ENCODE data around the gene REEP6.

The REEP6 gene

GRCh38 chr19:1445932-1446712 lies 44.9 kb upstream of the REEP6 start:
- Histone ChIP-seq H3K4me3 (ENCODE audit: insufficient read depth in 1 of 2, low read depth in 1 of 2, low read length in 2 of 2) (peak overlapping the region in 1 of 2 experiments; percentile 44), H3K27me3 (ENCODE audit: control insufficient read depth in 1 of 2, insufficient read depth in 1 of 2, low read length in 2 of 2) (peaks cover 38 to 48% of the 10 kb centered on the region in 2 experiments), H2BK120ac (ENCODE audit: low read depth, low read length) (no peak overlapping the region), H3K4ac (ENCODE audit: low read depth in 1 of 2, low read length in 2 of 2) (no peak overlapping the region), H3K36me3 (ENCODE audit: control insufficient read depth in 1 of 2, insufficient read depth in 2 of 2, low read depth in 1 of 2, low read length in 2 of 2) (peaks cover 19 to 22% of the 10 kb centered on the region in 2 experiments), H2BK12ac (ENCODE audit: low read length in 2 of 2) (peak overlapping the region in 1 of 2 experiments; percentile 25), H3K4me1 (ENCODE audit: control insufficient read depth, insufficient read depth, low read depth, low read length) (peaks cover 39% of the 10 kb centered on the region), H3K9ac (ENCODE audit: low read length) (no peak overlapping the region), H2AK5ac (ENCODE audit: low read length, severe bottlenecking) (no peak overlapping the region), H3K18ac (ENCODE audit: low read depth in 1 of 2, low read length in 2 of 2) (no peak overlapping the region), H4K8ac (ENCODE audit: low read length) (no peak overlapping the region), H3K9me3 (ENCODE audit: control insufficient read depth, low read length) (no peaks in the 10 kb centered on the region), H3K27ac (ENCODE audit: low read length, poor library complexity, severe bottlenecking) (no peak overlapping the region), H2AFZ (ENCODE audit: low read depth, low read length) (no peak overlapping the region), H3K14ac (ENCODE audit: low read length in 2 of 2) (no peak overlapping the region), H2BK15ac (ENCODE audit: low read depth, poor library complexity, severe bottlenecking) (no peak overlapping the region), H2BK5ac (ENCODE audit: low read depth, low read length, poor library complexity, severe bottlenecking) (no peak overlapping the region), H3K4me2 (ENCODE audit: low read length, poor library complexity, severe bottlenecking) (peak overlapping the region; percentile 74), H3K79me1 (replicated peaks; ENCODE audit: low read length, poor library complexity, severe bottlenecking) (peaks cover 6% of the 10 kb centered on the region), H3K23ac (ENCODE audit: low read length in 2 of 2) (peak overlapping the region in 1 of 2 experiments; percentile 51), H4K91ac (ENCODE audit: low read length) (no peak overlapping the region)
- WGBS: 2% methylated on average over 66 of the region's 99 CpGs
- DNase-seq: no peak

- no peak overlapping the region for H3K18ac ChIP-seq (ENCODE audit: low read depth in 1 of 2, low read length in 2 of 2)
- no peak overlapping the region for H2BK5ac ChIP-seq (ENCODE audit: low read depth, low read length, poor library complexity, severe bottlenecking)
- H2BK15ac ChIP-seq (ENCODE audit: low read depth, poor library complexity, severe bottlenecking): no peak overlapping the region
- H3K27me3 ChIP-seq (ENCODE audit: control insufficient read depth in 1 of 2, insufficient read depth in 1 of 2, low read length in 2 of 2): peaks cover 46 to 55% of the 10 kb centered on the region in 2 experiments
- no peak overlapping the region for H3K4ac ChIP-seq (ENCODE audit: low read depth in 1 of 2, low read length in 2 of 2)
- peaks cover 5% of the 10 kb centered on the region for H3K79me1 ChIP-seq (replicated peaks; ENCODE audit: low read length, poor library complexity, severe bottlenecking)
- DNase-seq: no peak
- WGBS: 8% methylated on average over 48 of the region's 63 CpGs
- H2BK120ac ChIP-seq (ENCODE audit: low read depth, low read length): no peak overlapping the region
- no peak overlapping the region for H4K91ac ChIP-seq (ENCODE audit: low read length)
- H3K27ac ChIP-seq (ENCODE audit: low read length, poor library complexity, severe bottlenecking): no peak overlapping the region
- H4K8ac ChIP-seq (ENCODE audit: low read length): no peak overlapping the region
- no peak overlapping the region for H3K23ac ChIP-seq (ENCODE audit: low read length in 2 of 2)
- H3K4me1 ChIP-seq (ENCODE audit: control insufficient read depth, insufficient read depth, low read depth, low read length): peaks cover 39% of the 10 kb centered on the region
- H3K14ac ChIP-seq (ENCODE audit: low read length in 2 of 2): no peak overlapping the region
- H3K9me3 ChIP-seq (ENCODE audit: control insufficient read depth, low read length): no peaks in the 10 kb centered on the region
- H3K9ac ChIP-seq (ENCODE audit: low read length): no peak overlapping the region
- H3K4me3 ChIP-seq (ENCODE audit: insufficient read depth in 1 of 2, low read depth in 1 of 2, low read length in 2 of 2): peak overlapping the region in 1 of 2 experiments; percentile 44
- no peak overlapping the region for H2BK12ac ChIP-seq (ENCODE audit: low read length in 2 of 2)
- peak overlapping the region; percentile 74 for H3K4me2 ChIP-seq (ENCODE audit: low read length, poor library complexity, severe bottlenecking)
- H3K36me3 ChIP-seq (ENCODE audit: control insufficient read depth in 1 of 2, insufficient read depth in 2 of 2, low read depth in 1 of 2, low read length in 2 of 2): peaks cover 12 to 14% of the 10 kb centered on the region in 2 experiments
- H2AFZ ChIP-seq (ENCODE audit: low read depth, low read length): no peak overlapping the region
- H2AK5ac ChIP-seq (ENCODE audit: low read length, severe bottlenecking): no peak overlapping the region
These were observed 44.1 kb upstream of the REEP6 start for GRCh38 chr19:1446713-1447481.

- H3K4me2 ChIP-seq (ENCODE audit: low read length, poor library complexity, severe bottlenecking): no peak overlapping the region
- H3K27me3 ChIP-seq (ENCODE audit: control insufficient read depth in 1 of 2, insufficient read depth in 1 of 2, low read length in 2 of 2): peaks cover 52 to 61% of the 10 kb centered on the region in 2 experiments
- H3K79me1 ChIP-seq (replicated peaks; ENCODE audit: low read length, poor library complexity, severe bottlenecking): peaks cover 2% of the 10 kb centered on the region
- no peak overlapping the region for H2AFZ ChIP-seq (ENCODE audit: low read depth, low read length)
- peaks cover 37% of the 10 kb centered on the region for H3K4me1 ChIP-seq (ENCODE audit: control insufficient read depth, insufficient read depth, low read depth, low read length)
- no peak overlapping the region for H2BK12ac ChIP-seq (ENCODE audit: low read length in 2 of 2)
- H4K91ac ChIP-seq (ENCODE audit: low read length): no peak overlapping the region
- H2BK120ac ChIP-seq (ENCODE audit: low read depth, low read length): no peak overlapping the region
- H3K4me3 ChIP-seq (ENCODE audit: insufficient read depth in 1 of 2, low read depth in 1 of 2, low read length in 2 of 2): no peak overlapping the region
- H2AK5ac ChIP-seq (ENCODE audit: low read length, severe bottlenecking): no peak overlapping the region
- WGBS: 47% methylated on average over 4 of the region's 4 CpGs
- DNase-seq: no peak
- H3K36me3 ChIP-seq (ENCODE audit: control insufficient read depth in 1 of 2, insufficient read depth in 2 of 2, low read depth in 1 of 2, low read length in 2 of 2): peaks cover 8% of the 10 kb centered on the region in 2 experiments
- H3K9me3 ChIP-seq (ENCODE audit: control insufficient read depth, low read length): no peaks in the 10 kb centered on the region
- no peak overlapping the region for H2BK15ac ChIP-seq (ENCODE audit: low read depth, poor library complexity, severe bottlenecking)
- no peak overlapping the region for H3K18ac ChIP-seq (ENCODE audit: low read depth in 1 of 2, low read length in 2 of 2)
- no peak overlapping the region for H2BK5ac ChIP-seq (ENCODE audit: low read depth, low read length, poor library complexity, severe bottlenecking)
- H3K9ac ChIP-seq (ENCODE audit: low read length): no peak overlapping the region
- H3K27ac ChIP-seq (ENCODE audit: low read length, poor library complexity, severe bottlenecking): no peak overlapping the region
- H3K4ac ChIP-seq (ENCODE audit: low read depth in 1 of 2, low read length in 2 of 2): no peak overlapping the region
- no peak overlapping the region for H4K8ac ChIP-seq (ENCODE audit: low read length)
- H3K23ac ChIP-seq (ENCODE audit: low read length in 2 of 2): no peak overlapping the region
- no peak overlapping the region for H3K14ac ChIP-seq (ENCODE audit: low read length in 2 of 2)
These were observed 43.5 kb upstream of the REEP6 start for GRCh38 chr19:1447504-1447903.

GRCh38 chr19:1447944-1448343 lies 43.0 kb upstream of the REEP6 start:
- Histone ChIP-seq H2BK15ac (ENCODE audit: low read depth, poor library complexity, severe bottlenecking) (no peak overlapping the region), H3K79me1 (replicated peaks; ENCODE audit: low read length, poor library complexity, severe bottlenecking) (no peaks in the 10 kb centered on the region), H3K4ac (ENCODE audit: low read depth in 1 of 2, low read length in 2 of 2) (no peak overlapping the region), H4K91ac (ENCODE audit: low read length) (no peak overlapping the region), H3K9ac (ENCODE audit: low read length) (no peak overlapping the region), H4K8ac (ENCODE audit: low read length) (no peak overlapping the region), H3K4me1 (ENCODE audit: control insufficient read depth, insufficient read depth, low read depth, low read length) (peaks cover 35% of the 10 kb centered on the region), H3K23ac (ENCODE audit: low read length in 2 of 2) (no peak overlapping the region), H2BK12ac (ENCODE audit: low read length in 2 of 2) (no peak overlapping the region), H3K14ac (ENCODE audit: low read length in 2 of 2) (no peak overlapping the region), H2BK120ac (ENCODE audit: low read depth, low read length) (no peak overlapping the region), H3K4me2 (ENCODE audit: low read length, poor library complexity, severe bottlenecking) (no peak overlapping the region), H2AFZ (ENCODE audit: low read depth, low read length) (no peak overlapping the region), H3K18ac (ENCODE audit: low read depth in 1 of 2, low read length in 2 of 2) (no peak overlapping the region), H3K9me3 (ENCODE audit: control insufficient read depth, low read length) (no peaks in the 10 kb centered on the region), H3K4me3 (ENCODE audit: insufficient read depth in 1 of 2, low read depth in 1 of 2, low read length in 2 of 2) (no peak overlapping the region), H2AK5ac (ENCODE audit: low read length, severe bottlenecking) (no peak overlapping the region), H3K27ac (ENCODE audit: low read length, poor library complexity, severe bottlenecking) (no peak overlapping the region), H3K36me3 (ENCODE audit: control insufficient read depth in 1 of 2, insufficient read depth in 2 of 2, low read depth in 1 of 2, low read length in 2 of 2) (peaks cover 3 to 4% of the 10 kb centered on the region in 2 experiments), H2BK5ac (ENCODE audit: low read depth, low read length, poor library complexity, severe bottlenecking) (no peak overlapping the region), H3K27me3 (ENCODE audit: control insufficient read depth in 1 of 2, insufficient read depth in 1 of 2, low read length in 2 of 2) (peaks cover 56 to 66% of the 10 kb centered on the region in 2 experiments)
- 74% methylated on average over 9 of the region's 9 CpGs for WGBS
- DNase-seq: no peak
